C4-2B (cell line): Measurements from ENCODE around the gene PCDHGA11.
"Not testable (repeated sequence)": the region's sequence is repeated elsewhere in the genome, so short reads cannot be mapped to it uniquely, and the experiment has no call there.

ENCODE experiments used
- ZFX ChIP-seq: fragments of 450-650 bp; IDR thresholded peaks from 2 replicates; pipeline ENCODE4 v1.6.1; 2017
- TF ChIP-seq, protein P1 (sequence below): fragments of 450-650 bp; conservative IDR thresholded peaks from 2 replicates; pipeline ENCODE4 v1.5.1; 2017; ENCODE audit warnings: mild to moderate bottlenecking

DNA sequence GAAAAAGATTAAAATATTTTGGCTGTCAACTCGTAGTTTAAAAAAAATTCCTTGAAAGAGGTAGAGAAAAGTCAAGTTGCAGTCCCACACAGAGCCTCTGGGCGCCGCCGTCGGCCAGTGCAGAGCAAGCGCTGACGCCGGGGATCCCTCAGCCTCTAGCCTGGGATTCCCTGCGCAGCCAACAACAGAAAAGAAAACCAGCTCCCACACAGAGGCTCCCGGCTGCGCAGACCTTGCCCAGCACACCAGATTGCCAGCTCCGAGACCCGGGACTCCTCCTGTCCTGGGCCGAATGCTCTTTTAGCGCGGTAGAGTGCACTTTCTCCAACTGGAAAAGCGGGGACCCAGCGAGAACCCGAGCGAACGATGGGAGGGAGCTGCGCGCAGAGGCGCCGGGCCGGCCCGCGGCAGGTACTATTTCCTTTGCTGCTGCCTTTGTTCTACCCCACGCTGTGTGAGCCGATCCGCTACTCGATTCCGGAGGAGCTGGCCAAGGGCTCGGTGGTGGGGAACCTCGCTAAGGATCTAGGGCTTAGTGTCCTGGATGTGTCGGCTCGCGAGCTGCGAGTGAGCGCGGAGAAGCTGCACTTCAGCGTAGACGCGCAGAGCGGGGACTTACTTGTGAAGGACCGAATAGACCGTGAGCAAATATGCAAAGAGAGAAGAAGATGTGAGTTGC lies 3.2 kb upstream of the PCDHGA11 start, which contains the start of gene PCDHGB7:
- TF ChIP-seq, protein P1, sequence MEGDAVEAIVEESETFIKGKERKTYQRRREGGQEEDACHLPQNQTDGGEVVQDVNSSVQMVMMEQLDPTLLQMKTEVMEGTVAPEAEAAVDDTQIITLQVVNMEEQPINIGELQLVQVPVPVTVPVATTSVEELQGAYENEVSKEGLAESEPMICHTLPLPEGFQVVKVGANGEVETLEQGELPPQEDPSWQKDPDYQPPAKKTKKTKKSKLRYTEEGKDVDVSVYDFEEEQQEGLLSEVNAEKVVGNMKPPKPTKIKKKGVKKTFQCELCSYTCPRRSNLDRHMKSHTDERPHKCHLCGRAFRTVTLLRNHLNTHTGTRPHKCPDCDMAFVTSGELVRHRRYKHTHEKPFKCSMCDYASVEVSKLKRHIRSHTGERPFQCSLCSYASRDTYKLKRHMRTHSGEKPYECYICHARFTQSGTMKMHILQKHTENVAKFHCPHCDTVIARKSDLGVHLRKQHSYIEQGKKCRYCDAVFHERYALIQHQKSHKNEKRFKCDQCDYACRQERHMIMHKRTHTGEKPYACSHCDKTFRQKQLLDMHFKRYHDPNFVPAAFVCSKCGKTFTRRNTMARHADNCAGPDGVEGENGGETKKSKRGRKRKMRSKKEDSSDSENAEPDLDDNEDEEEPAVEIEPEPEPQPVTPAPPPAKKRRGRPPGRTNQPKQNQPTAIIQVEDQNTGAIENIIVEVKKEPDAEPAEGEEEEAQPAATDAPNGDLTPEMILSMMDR = peak; percentile 81
- TF ChIP-seq ZFX = not testable (repeated sequence)
